GM23248 (cell line): ENCODE results near the gene NPIPA5. TPM values are rescaled to one million over a fixed set of nuclear protein-coding genes. Genes with fewer than 3 reads are reported as not detected.
"Not testable (repeated sequence)": the region's sequence is repeated elsewhere in the genome, so short reads cannot be mapped to it uniquely, and the experiment has no call there.

Source experiments
- DNase-seq: peaks from one replicate; pipeline ENCODE4 v3.0.0-alpha.2; 2015
- H2AFZ ChIP-seq: fragments of 200-600 bp; sonication (generic); 2 replicates; pipeline ENCODE4 v1.6.1; 2016; ENCODE audit warnings: antibody characterized with exemption
- H3F3A ChIP-seq: fragments of 200-600 bp; sonication (generic); 2 replicates; pipeline ENCODE4 v1.6.1; 2016; ENCODE audit warnings: mild to moderate bottlenecking, antibody characterized with exemption, mixed run types; ENCODE audit not compliant: insufficient read depth
- H3K27ac ChIP-seq: fragments of 200-600 bp; sonication (generic); 2 replicates; pipeline ENCODE4 v1.5.1; 2016; ENCODE audit warnings: mild to moderate bottlenecking
- H3K27me3 ChIP-seq: fragments of 200-600 bp; sonication (generic); replicated peaks from 2 replicates; pipeline ENCODE4 v1.6.1; 2016; ENCODE audit warnings: mild to moderate bottlenecking; ENCODE audit not compliant: insufficient read depth
- H3K36me3 ChIP-seq: fragments of 200-600 bp; sonication (generic); 2 replicates; pipeline ENCODE4 v1.6.1; 2016; ENCODE audit warnings: low read depth, mild to moderate bottlenecking
- H3K4me1 ChIP-seq: fragments of 200-600 bp; sonication (generic); 2 replicates; pipeline ENCODE4 v1.6.1; 2016; ENCODE audit warnings: mild to moderate bottlenecking; ENCODE audit not compliant: insufficient read depth
- H3K4me2 ChIP-seq: fragments of 200-600 bp; sonication (generic); one replicate; pipeline ENCODE4 v1.6.1; 2016; ENCODE audit warnings: mild to moderate bottlenecking; ENCODE audit not compliant: unreplicated experiment
- H3K4me3 ChIP-seq: fragments of 200-600 bp; sonication (generic); 2 replicates; pipeline ENCODE4 v1.5.1; 2016; ENCODE audit warnings: mild to moderate bottlenecking
- H3K79me2 ChIP-seq: fragments of 200-600 bp; sonication (generic); 2 replicates; pipeline ENCODE4 v1.6.1; 2016; ENCODE audit warnings: mild to moderate bottlenecking; ENCODE audit not compliant: insufficient read depth
- H3K9ac ChIP-seq: fragments of 200-600 bp; sonication (generic); 2 replicates; pipeline ENCODE4 v1.6.1; 2016; ENCODE audit warnings: mild to moderate bottlenecking
- H3K9me2 ChIP-seq: fragments of 200-600 bp; sonication (generic); 2 replicates; pipeline ENCODE4 v1.6.1; 2016; ENCODE audit warnings: mixed run types, mild to moderate bottlenecking, moderate library complexity; ENCODE audit not compliant: insufficient read depth
- H3K9me3 ChIP-seq: fragments of 200-600 bp; sonication (generic); one replicate; pipeline ENCODE4 v1.6.1; 2017; ENCODE audit warnings: low read depth
- H4K20me1 ChIP-seq: fragments of 200-600 bp; sonication (generic); 2 replicates; pipeline ENCODE4 v1.6.0; 2016; ENCODE audit not compliant: insufficient read depth
- WGBS, 2 experiments: methylation state at CpG; one replicate each; pipeline ENCODE4 v1.1.6; 2015 to 2017; ENCODE audit warnings: low lambda C conversion rate in 2 of 2, low coverage in 1 of 2; ENCODE audit errors: missing lambda C conversion rate in 2 of 2; 5-methylcytosine and 5-hydroxymethylcytosine counted together
- in situ Hi-C: fragments of 300-500 bp; cut with MboI; formaldehyde crosslinking; loops from 2 replicates; pipeline ENCODE4 v1.15.0; 2020
- polyA plus RNA-seq: library from polyadenylated mRNA; unstranded; fragments of >200 nt; fragmentation: Nextera tagmentation; extraction: Ambion mirVana; gene quantifications from 2 replicates; pipeline ENCODE4 v1.2.1, GENCODE V29; 2016
- total RNA-seq: library from RNA; depleted of rRNA; stranded (reverse); fragments of >200 nt; shearing (Covaris generic); gene quantifications from 2 replicates; pipeline ENCODE4 v1.2.3, GENCODE V29; 2014

The NPIPA5 gene
- total and polyA plus RNA-seq, 2 experiments from 2014 or later, result 1.4 TPM; not detected in 1

GRCh38 chr16:15389916-15390315, 11.8 kb upstream of the NPIPA5 start:
- WGBS, 2 experiments, result 80 to 84% methylated on average over 5 of the region's 5 CpGs
- in situ Hi-C loops, result not testable (repeated sequence)

GRCh38 chr16:15388060-15388459, 10.0 kb upstream of the NPIPA5 start:
- DNase-seq, H2AFZ ChIP-seq, H3K9me2 ChIP-seq, H3K27ac ChIP-seq, H3K4me1 ChIP-seq, in situ Hi-C loops, H3K9ac ChIP-seq, H3K9me3 ChIP-seq, H3K36me3 ChIP-seq, H3K79me2 ChIP-seq, H3K4me2 ChIP-seq, H3K27me3 ChIP-seq, H4K20me1 ChIP-seq, H3F3A ChIP-seq, H3K4me3 ChIP-seq: not testable (repeated sequence)
- 64 to 66% methylated on average over 6 of the region's 6 CpGs for WGBS, 2 experiments

More at GRCh38 chr16:15389916-15390315, 11.8 kb upstream of the NPIPA5 start:
- DNase-seq, H3K36me3 ChIP-seq, H3K4me1 ChIP-seq, H3K27ac ChIP-seq, H4K20me1 ChIP-seq, H3K4me3 ChIP-seq, H2AFZ ChIP-seq, H3K9me2 ChIP-seq, H3K9ac ChIP-seq, H3K27me3 ChIP-seq, H3K4me2 ChIP-seq, H3K9me3 ChIP-seq, H3F3A ChIP-seq, H3K79me2 ChIP-seq: not testable (repeated sequence)

GRCh38 chr16:15382810-15383209, 4.7 kb upstream of the NPIPA5 start:
- in situ Hi-C loops, result not testable (repeated sequence)

GRCh38 chr16:15357495-15357894, 20.6 kb downstream of the NPIPA5 start:
- in situ Hi-C loops, result not testable (repeated sequence)

More at GRCh38 chr16:15382810-15383209, 4.7 kb upstream of the NPIPA5 start:
- H3K27ac ChIP-seq, H3K4me1 ChIP-seq, H2AFZ ChIP-seq, H3K4me3 ChIP-seq, H3K79me2 ChIP-seq, H3K9me3 ChIP-seq, H3K36me3 ChIP-seq, H3K4me2 ChIP-seq, H3K9me2 ChIP-seq, H3F3A ChIP-seq, H4K20me1 ChIP-seq, H3K27me3 ChIP-seq, H3K9ac ChIP-seq: not testable (repeated sequence)
- 23 to 24% methylated on average over 3 of the region's 3 CpGs for WGBS, 2 experiments
- peak; percentile 46 for DNase-seq

GRCh38 chr16:15354846-15355245, 23.2 kb downstream of the NPIPA5 start:
- H3K4me3 ChIP-seq, H3K4me2 ChIP-seq, H3K79me2 ChIP-seq, H3K9ac ChIP-seq, in situ Hi-C loops, H3K27ac ChIP-seq, DNase-seq, H3K4me1 ChIP-seq, H3K9me3 ChIP-seq, H2AFZ ChIP-seq, H3K9me2 ChIP-seq, H3F3A ChIP-seq, H4K20me1 ChIP-seq, H3K27me3 ChIP-seq, H3K36me3 ChIP-seq: not testable (repeated sequence)
- WGBS, 2 experiments, result no CpG with 5 or more reads among the region's 2 CpGs

More at GRCh38 chr16:15357495-15357894, 20.6 kb downstream of the NPIPA5 start:
- H4K20me1 ChIP-seq, H3K4me1 ChIP-seq, H3K27me3 ChIP-seq, H3K27ac ChIP-seq, H3K4me3 ChIP-seq, H3K9ac ChIP-seq, H3K9me3 ChIP-seq, DNase-seq, H3K4me2 ChIP-seq, H3K9me2 ChIP-seq, H3F3A ChIP-seq, H3K36me3 ChIP-seq, H3K79me2 ChIP-seq, H2AFZ ChIP-seq: not testable (repeated sequence)
- WGBS, 2 experiments, result 26 to 50% methylated on average over 3 to 5 of the region's 7 CpGs

GRCh38 chr16:15352852-15353251, 25.2 kb downstream of the NPIPA5 start:
- in situ Hi-C loops, H3K9me2 ChIP-seq, H2AFZ ChIP-seq, H3K27ac ChIP-seq, H3F3A ChIP-seq, H3K4me2 ChIP-seq, H3K27me3 ChIP-seq, H3K4me1 ChIP-seq, H3K4me3 ChIP-seq, DNase-seq, H3K79me2 ChIP-seq, H3K9me3 ChIP-seq, H3K9ac ChIP-seq, H3K36me3 ChIP-seq, H4K20me1 ChIP-seq: not testable (repeated sequence)
- 44 to 74% methylated on average over 1 to 2 of the region's 3 CpGs for WGBS, 2 experiments

- H3K79me2 ChIP-seq, H3K36me3 ChIP-seq, H3K9me3 ChIP-seq, H3K4me3 ChIP-seq, DNase-seq, H4K20me1 ChIP-seq, H3K4me2 ChIP-seq, H2AFZ ChIP-seq, H3K27me3 ChIP-seq, H3F3A ChIP-seq, H3K4me1 ChIP-seq, H3K9me2 ChIP-seq, in situ Hi-C loops, H3K27ac ChIP-seq, H3K9ac ChIP-seq: not testable (repeated sequence)
- no CpG with 5 or more reads among the region's 5 CpGs for WGBS, 2 experiments
These were observed 26.3 kb downstream of the NPIPA5 start for GRCh38 chr16:15351745-15352144.

- no CpG with 5 or more reads among the region's 11 CpGs for WGBS, 2 experiments
- in situ Hi-C loops, result not testable (repeated sequence)
These were observed 26.8 kb downstream of the NPIPA5 start for GRCh38 chr16:15351251-15351650.

More at GRCh38 chr16:15351251-15351650, 26.8 kb downstream of the NPIPA5 start:
- not testable (repeated sequence) for H3K79me2 ChIP-seq, H2AFZ ChIP-seq, H3K9me3 ChIP-seq, H3F3A ChIP-seq, H3K36me3 ChIP-seq, H3K4me1 ChIP-seq, DNase-seq, H3K9ac ChIP-seq, H3K4me3 ChIP-seq, H3K27ac ChIP-seq, H3K27me3 ChIP-seq, H3K9me2 ChIP-seq, H4K20me1 ChIP-seq, H3K4me2 ChIP-seq
